ENCODE results near the gene LYRM4.

DNA sequence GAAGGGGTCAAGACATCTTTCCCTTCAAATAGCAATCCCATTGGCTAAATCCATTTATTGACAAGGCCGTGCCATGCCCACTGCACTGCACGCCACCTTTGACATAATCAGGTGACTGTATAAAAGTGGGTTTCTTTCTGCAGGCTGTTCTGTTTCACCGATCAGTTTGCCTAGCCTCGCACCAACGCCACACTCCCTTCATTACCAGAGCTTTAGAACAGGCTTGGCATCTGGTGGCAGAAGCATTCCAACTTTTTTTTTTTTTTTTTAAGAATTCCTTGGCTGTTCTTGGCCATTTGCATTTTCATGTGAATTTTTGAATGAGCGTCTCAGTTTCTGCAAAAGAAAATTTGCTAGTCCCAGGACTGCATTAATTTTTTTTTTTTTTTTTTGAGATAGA is 97.5 kb downstream of the LYRM4 start:
- TF ChIP-seq, protein P1, sequence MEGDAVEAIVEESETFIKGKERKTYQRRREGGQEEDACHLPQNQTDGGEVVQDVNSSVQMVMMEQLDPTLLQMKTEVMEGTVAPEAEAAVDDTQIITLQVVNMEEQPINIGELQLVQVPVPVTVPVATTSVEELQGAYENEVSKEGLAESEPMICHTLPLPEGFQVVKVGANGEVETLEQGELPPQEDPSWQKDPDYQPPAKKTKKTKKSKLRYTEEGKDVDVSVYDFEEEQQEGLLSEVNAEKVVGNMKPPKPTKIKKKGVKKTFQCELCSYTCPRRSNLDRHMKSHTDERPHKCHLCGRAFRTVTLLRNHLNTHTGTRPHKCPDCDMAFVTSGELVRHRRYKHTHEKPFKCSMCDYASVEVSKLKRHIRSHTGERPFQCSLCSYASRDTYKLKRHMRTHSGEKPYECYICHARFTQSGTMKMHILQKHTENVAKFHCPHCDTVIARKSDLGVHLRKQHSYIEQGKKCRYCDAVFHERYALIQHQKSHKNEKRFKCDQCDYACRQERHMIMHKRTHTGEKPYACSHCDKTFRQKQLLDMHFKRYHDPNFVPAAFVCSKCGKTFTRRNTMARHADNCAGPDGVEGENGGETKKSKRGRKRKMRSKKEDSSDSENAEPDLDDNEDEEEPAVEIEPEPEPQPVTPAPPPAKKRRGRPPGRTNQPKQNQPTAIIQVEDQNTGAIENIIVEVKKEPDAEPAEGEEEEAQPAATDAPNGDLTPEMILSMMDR (IDR thresholded peaks at IDR 0.05; ENCODE audit: low read depth, low read length) = no peak
- TF ChIP-seq EZH2phosphoT487 (IDR thresholded peaks at IDR 0.05; ENCODE audit: low read depth) = no peak
